Mononuclear cell (primary cell): ENCODE measurements around the gene ATXN8OS. TPM values are rescaled to one million over a fixed set of nuclear protein-coding genes. Genes with fewer than 3 reads are reported as not detected.
"Not testable (repeated sequence)": the region's sequence is repeated elsewhere in the genome, so short reads cannot be mapped to it uniquely, and the experiment has no call there.

Source experiments
- H3K27me3 ChIP-seq: 2 replicates; pipeline ENCODE4 v1.6.0; 2011; ENCODE audit warnings: low read length, control low read depth; ENCODE audit not compliant: insufficient read depth
- H3K4me1 ChIP-seq: 2 replicates; pipeline ENCODE4 v1.5.1; 2011; ENCODE audit warnings: mild to moderate bottlenecking, low read length, control low read depth; ENCODE audit not compliant: insufficient read depth
- H3K4me3 ChIP-seq: 2 replicates; pipeline ENCODE4 v1.5.1; 2011; ENCODE audit warnings: mild to moderate bottlenecking, low read length, moderate library complexity
- H3K9me3 ChIP-seq: 2 replicates; pipeline ENCODE4 v1.5.1; 2011; ENCODE audit warnings: low read depth, mild to moderate bottlenecking, control low read depth, low read length
- total RNA-seq: library from RNA; depleted of rRNA; stranded (reverse); fragments of >200 nt; gene quantifications from one replicate; pipeline ENCODE4 v1.2.3, GENCODE V29; 2012

The ATXN8OS gene
- not detected for total RNA-seq

DNA sequence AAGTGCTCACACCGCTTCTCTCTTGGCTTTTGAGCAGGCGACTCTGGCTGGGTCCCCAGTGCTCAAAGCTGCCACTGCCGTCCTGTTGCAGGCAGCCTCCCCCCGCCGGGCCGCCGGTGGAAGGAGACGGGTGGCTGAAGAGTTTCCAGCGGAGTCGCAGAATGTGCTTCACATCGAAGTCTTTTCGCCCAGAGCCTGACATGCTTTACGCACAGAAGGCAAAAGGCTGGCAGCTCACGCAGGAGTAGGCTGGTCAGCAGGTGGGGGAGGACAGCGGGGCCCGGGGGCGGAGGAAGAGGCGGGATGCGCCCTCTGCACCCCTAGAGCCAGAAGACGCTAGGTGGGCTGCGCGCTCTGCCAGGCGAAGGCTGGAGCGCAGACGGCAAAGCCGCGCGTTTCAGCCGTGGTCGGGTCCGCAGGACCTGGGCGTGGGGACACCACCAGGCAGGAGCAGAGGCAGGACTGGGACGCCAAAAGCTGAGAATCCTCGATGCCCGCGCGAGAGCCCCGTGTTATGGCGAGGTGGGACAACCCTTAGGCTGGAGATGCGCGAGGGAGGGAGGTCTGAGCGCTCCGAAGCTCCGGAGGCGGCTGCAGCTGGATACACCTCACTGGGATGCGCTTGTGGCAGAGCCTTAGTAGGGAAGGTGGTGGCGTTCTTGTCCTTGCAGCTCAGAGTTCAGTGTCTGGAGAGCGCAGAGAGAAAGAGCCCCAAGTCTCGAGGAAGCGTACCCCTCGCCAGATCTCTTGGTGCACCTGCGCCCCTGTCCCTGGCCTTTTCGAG lies at the start of gene ATXN8OS:
Gene ATXN8OS (plus strand): TSS at position 329 of the 784 bp plus-strand sequence.
- Histone ChIP-seq H3K4me1 (no peaks in the 10 kb centered on the region), H3K9me3 (no peaks in the 10 kb centered on the region), H3K27me3 (no peaks in the 10 kb centered on the region), H3K4me3 (no peak within 1 kb of the TSS)

DNA sequence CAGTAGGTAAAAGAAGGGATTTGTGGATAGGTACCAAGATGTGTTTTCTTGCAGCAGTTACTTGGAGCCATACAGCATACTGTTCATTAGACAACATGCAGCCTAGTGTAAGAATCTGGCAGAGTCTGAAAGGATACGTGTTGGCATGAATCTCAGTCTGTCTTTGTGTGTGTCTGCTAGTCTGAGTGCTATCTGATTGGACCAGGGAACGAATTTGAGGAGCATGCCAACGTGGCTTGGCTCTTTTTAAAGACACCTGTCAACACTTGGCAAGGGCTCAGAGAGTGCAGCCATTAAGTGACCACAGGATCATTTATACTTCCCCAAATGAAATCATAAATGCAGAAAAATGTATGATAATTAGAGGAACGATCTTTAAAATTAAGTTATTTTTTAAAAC lies 27.6 kb upstream of the ATXN8OS start:
- H3K9me3 ChIP-seq, result peaks cover 4% of the 10 kb centered on the region
- H3K4me3 ChIP-seq, result no peak overlapping the region
- H3K4me1 ChIP-seq, result no peaks in the 10 kb centered on the region
- H3K27me3 ChIP-seq, result no peaks in the 10 kb centered on the region

GRCh38 chr13:70087247-70087646 lies 20.4 kb upstream of the ATXN8OS start:
- no peaks in the 10 kb centered on the region for H3K9me3 ChIP-seq
- no peaks in the 10 kb centered on the region for H3K4me1 ChIP-seq
- H3K27me3 ChIP-seq, result no peaks in the 10 kb centered on the region
- H3K4me3 ChIP-seq, result no peak overlapping the region

DNA sequence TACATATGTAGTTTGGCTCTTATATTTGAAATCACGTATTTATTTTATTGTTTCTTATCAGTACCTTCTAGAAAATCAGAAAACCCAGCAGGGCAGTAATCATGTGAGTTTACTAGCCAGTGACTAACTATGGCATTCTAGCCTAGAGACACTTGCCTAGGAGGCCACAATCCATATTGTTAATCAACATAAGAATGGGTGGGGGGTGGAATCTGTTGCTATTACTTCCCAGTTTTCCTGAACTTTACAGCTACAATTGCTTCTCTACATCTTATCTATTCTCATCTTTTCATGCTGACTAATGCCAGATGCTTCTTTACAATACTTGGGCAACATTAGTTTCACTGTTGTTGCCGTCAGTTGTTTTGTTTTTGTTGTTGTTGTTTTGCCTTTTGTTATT lies 18.7 kb upstream of the ATXN8OS start:
- no peaks in the 10 kb centered on the region for H3K27me3 ChIP-seq
- no peak overlapping the region for H3K4me3 ChIP-seq
- no peaks in the 10 kb centered on the region for H3K9me3 ChIP-seq

DNA sequence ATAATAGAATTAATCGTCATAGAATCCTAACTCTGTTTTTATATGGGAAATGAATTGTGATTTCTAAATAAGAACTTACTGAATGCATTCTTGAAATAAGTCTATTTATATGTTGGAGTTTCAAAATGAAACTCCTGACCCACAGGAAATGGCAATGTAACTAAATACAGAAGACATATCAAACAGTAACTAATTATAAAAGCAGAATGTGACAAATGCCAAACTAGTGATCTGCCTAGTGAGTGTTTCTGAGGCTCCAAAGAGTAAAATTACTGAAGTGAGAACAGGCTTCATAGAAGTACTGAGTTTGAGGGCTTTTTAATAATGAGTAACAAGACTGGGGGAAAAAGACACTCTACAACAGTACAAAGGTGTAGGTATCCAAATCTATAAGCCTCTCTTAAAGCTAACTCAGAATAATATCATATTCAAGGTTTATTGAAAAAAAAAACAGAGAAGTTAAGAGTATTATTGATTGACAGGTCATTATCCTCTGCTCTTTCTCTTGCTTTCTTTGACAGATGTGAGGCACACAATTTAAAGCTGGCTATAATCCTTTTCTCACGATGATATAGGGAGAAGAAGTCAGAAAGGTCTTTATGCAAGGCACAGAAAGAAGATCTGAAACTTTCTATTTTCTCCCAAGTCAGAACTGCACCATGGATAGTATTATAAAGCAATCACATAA lies 17.4 kb upstream of the ATXN8OS start:
- Histone ChIP-seq H3K4me1 (no peaks in the 10 kb centered on the region), H3K27me3 (no peaks in the 10 kb centered on the region), H3K4me3 (no peak overlapping the region)

More for the DNA sequence above, 18.7 kb upstream of the ATXN8OS start:
- H3K4me1 ChIP-seq, result no peaks in the 10 kb centered on the region

DNA sequence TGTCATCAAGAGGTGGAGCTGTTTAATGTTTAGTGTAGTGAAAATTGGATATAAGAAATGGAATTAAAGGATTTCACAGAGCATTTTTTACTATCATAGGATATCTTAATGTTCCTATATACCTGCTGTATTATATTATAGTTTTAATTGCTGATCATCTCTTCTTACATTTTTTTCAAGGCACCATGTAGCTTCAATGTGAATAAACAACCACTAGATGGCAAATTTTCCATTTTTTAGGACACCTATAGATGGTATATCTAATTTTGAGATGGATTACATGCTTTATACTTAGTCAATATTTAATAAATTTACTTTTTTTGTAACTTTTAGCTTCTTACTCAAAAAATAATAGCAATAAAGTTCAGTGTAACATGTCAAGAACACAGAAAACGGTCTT lies 9.0 kb upstream of the ATXN8OS start:
- no peak overlapping the region for H3K4me3 ChIP-seq
- H3K9me3 ChIP-seq, result no peaks in the 10 kb centered on the region
- no peaks in the 10 kb centered on the region for H3K27me3 ChIP-seq
- H3K4me1 ChIP-seq, result no peaks in the 10 kb centered on the region

More for the DNA sequence above, 17.4 kb upstream of the ATXN8OS start:
- H3K9me3 ChIP-seq, result no peaks in the 10 kb centered on the region

- no peaks in the 10 kb centered on the region for H3K9me3 ChIP-seq
- no peaks in the 10 kb centered on the region for H3K4me1 ChIP-seq
- no peak overlapping the region for H3K4me3 ChIP-seq
- H3K27me3 ChIP-seq, result no peaks in the 10 kb centered on the region
Measured at GRCh38 chr13:70104481-70104880, 3.1 kb upstream of the ATXN8OS start.

- Histone ChIP-seq H3K9me3 (no peaks in the 10 kb centered on the region), H3K4me3 (no peak overlapping the region), H3K27me3 (no peaks in the 10 kb centered on the region), H3K4me1 (no peaks in the 10 kb centered on the region)
Measured at GRCh38 chr13:70107125-70107497, 515 bp upstream of the ATXN8OS start.

DNA sequence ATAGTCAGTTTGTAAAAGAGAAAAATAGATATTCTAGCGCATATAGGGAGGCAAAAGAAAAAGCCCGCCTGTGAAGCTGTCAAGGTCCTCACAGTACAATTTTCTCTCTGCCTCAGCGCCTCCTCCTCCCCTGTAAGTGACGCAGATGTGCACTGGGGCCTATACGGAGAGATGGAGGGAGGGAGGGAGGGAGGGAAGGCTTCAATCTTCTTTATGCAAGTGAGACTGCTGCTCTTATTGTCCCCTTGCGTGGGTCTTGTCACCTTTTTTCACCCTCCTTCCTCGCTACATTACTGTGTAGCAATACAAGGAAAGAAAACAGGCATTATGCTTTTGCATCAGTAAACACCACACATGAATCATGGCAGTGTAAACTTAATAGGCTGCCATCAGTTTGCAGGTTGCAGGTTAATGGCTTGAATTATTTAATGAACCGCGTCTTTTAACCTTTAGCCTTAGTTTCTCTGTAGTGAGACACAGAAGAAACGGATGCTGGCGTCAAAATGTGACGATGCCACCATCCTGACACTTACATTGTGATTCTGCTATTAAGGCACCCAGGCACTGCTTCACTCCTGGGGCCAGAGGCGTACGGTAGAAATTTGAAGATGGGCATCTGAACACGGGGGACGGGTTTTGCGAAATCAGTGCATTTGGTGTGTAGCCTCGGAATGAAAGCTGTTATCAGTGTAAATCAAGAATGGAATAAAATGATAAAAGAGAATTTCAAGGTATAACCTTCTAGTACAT lies 905 bp downstream of the ATXN8OS start, which contains the start of gene KLHL1:
Gene KLHL1 (minus strand): TSS at position 97 of the 750 bp plus-strand sequence. CDS start 753 bp downstream, outside the sequence.
- Histone ChIP-seq H3K9me3 (no peaks in the 10 kb centered on the region), H3K27me3 (no peaks in the 10 kb centered on the region), H3K4me1 (no peaks in the 10 kb centered on the region), H3K4me3 (no peak within 1 kb of the TSS)

DNA sequence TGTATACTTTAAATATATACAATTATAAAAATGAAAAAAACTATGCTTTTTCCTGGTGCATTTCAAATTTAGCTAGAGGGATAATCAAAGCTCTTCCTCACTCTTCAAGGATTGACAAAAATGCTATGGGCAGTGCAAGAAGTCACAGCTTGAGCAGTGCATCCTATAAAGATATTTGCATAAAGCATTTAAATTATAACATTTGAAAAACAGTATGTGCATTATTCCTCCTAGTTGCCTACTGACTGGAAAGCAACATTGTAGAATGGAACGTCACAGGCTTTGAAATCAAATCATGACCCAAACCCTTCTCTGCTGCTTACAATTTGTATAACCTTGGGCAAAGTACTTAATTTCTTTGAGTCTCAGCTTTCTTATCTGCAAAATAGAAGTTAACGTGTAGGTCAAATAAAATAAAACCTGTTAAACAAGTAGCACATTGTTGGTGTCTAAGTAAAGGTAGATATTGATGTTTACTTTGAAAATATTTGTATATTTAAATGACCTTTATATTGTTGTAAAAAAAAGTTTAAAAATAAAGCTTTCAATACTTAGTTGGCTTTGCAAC lies 9.8 kb downstream of the ATXN8OS start:
- Histone ChIP-seq H3K4me3 (no peak overlapping the region), H3K4me1 (no peaks in the 10 kb centered on the region), H3K9me3 (no peaks in the 10 kb centered on the region), H3K27me3 (no peaks in the 10 kb centered on the region)

DNA sequence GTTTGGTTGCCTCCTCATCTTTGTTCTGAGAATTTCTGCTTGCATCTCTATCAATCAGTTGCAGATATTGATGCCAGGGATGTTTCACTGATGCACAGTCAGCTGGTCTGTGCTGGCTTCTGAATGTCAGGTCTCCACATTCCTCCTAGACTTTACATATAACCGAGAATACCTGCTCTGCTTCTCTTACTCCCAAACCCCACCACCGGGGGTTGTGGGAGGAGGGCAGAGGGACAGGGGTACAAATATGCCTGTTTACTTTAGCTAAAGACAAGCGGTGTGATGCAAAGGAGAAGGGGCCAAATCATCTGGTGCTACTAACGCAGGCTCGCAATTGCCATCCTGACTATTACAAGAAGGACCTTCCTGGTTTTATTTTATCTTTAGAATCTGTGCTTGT lies 18.1 kb downstream of the ATXN8OS start:
- Histone ChIP-seq H3K4me1 (no peaks in the 10 kb centered on the region), H3K9me3 (no peaks in the 10 kb centered on the region), H3K27me3 (no peaks in the 10 kb centered on the region), H3K4me3 (no peak overlapping the region)

DNA sequence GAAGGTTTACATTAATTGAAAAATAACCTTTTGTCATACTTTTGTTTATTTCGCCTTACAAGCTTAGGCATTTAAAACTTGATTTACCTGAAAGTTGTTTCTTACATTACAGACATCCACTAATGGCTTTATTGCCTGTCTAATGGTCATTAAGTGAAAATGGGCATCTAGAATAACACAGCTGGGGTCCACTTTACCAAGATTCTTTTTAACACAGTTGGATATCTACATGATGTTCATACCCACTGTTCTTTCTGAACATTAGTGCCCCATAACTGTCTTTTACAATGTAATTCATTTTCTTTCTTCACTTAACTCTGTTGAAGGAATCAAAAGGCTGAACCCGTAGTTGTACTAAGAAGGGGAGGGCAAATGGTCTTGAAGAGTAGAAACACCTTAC lies 20.5 kb downstream of the ATXN8OS start:
- Histone ChIP-seq H3K27me3 (no peaks in the 10 kb centered on the region), H3K4me1 (no peaks in the 10 kb centered on the region), H3K9me3 (no peaks in the 10 kb centered on the region), H3K4me3 (no peak overlapping the region)

GRCh38 chr13:70142658-70143057 lies 35.0 kb downstream of the ATXN8OS start:
- H3K4me3 ChIP-seq, H3K4me1 ChIP-seq, H3K27me3 ChIP-seq, H3K9me3 ChIP-seq: not testable (repeated sequence)

GRCh38 chr13:70162141-70162540 lies 54.5 kb downstream of the ATXN8OS start:
- no peaks in the 10 kb centered on the region for H3K27me3 ChIP-seq

DNA sequence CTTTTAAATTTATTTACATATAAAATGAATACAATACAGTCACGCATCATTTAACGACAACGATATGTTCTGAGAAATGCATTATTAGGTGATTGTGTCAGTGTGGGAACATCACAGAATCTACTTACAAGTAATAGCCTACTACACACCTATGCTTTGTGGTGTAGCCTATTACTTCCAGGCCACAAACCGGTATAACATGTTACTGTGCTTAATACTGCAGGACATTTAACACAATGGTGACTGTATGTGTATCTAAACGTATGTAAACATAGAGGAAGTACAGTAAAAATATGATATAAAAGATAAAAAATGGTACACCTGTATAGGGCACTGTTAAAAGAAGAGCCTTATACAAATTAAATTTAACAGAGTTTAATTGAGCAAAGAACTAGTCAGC lies 63.1 kb downstream of the ATXN8OS start:
- Histone ChIP-seq H3K4me3 (no peak overlapping the region), H3K27me3 (no peaks in the 10 kb centered on the region), H3K9me3 (no peaks in the 10 kb centered on the region), H3K4me1 (no peaks in the 10 kb centered on the region)

More at GRCh38 chr13:70162141-70162540, 54.5 kb downstream of the ATXN8OS start:
- H3K4me1 ChIP-seq, result no peaks in the 10 kb centered on the region
- H3K4me3 ChIP-seq, result no peak overlapping the region
- H3K9me3 ChIP-seq, result no peaks in the 10 kb centered on the region
